DOHH2 (cell line): Measurements from ENCODE around the gene CPLANE2.

Experiments
- CTCF ChIP-seq: fragments of 200-600 bp; sonication (generic); IDR thresholded peaks from one replicate; pipeline ENCODE4 v1.5.1; 2014; ENCODE audit warnings: antibody characterized with exemption, mild to moderate bottlenecking, low read depth, low read length; ENCODE audit not compliant: poor library complexity, severe bottlenecking
- EZH2phosphoT487 ChIP-seq: fragments of 200-600 bp; sonication (generic); IDR thresholded peaks from 2 replicates; pipeline ENCODE4 v1.6.1; 2017; ENCODE audit warnings: borderline replicate concordance, mild to moderate bottlenecking, antibody characterized with exemption, low read length, moderate library complexity, mixed read lengths

DNA sequence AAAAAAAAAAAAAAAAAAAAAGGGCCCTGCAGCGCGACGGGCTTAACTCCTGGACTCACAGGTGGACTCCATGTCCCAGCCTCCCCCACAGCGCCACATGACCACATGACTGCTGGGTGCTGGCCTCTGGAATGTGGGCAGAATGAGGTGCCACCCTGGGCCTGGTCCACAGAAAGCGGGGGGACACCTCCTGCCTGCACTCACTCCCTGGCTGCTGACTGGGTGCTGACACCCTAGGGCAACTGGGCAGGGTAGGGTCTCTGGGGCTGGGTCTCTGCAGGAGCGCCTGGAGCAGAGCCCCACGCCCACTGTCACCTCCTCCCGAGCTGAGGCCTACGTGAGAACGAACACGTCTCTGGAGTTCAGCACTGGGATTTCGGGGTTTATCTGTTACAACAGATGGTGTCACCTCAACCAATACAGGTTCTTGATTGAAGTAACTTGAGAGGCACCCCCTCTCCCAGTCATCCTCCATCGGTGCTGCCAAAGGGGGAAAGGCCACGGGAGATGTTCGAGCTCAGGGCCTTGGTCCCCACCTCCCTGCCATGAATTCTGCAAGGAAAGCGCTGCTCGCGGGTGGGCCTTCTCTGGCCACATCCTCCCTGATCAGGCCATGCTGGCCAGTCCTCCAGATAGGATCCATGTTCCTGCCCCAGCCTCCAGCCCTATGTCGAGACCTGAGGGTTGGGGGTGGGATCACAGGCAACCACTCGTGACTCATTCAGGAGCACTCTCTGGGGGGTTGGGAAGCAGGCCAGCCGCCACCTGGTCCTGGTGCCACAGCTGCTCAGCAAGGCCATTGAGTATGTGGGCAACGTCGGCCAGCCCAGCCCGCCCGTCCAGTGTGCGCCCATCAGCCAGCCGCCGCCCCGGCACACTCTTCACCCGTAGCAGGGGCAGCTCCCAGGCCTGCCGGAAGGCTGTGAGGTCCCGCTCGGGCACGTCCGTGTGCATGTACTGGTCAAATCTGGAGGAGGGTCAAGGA lies 5.4 kb downstream of the CPLANE2 start:
- no peak for TF ChIP-seq CTCF
- no peak for TF ChIP-seq EZH2phosphoT487
